HEK293 (cell line): ENCODE results near the gene PATL2.

ENCODE experiments used
- CTCF ChIA-PET: fragments of 350-600 bp; formaldehyde crosslinking; extraction: SDS; loops from one replicate; lab custom pipeline; 2021; ENCODE audit warnings: antibody characterized with exemption; lab: Yijun Ruan, JAX
- POLR2A ChIA-PET: fragments of 300-600 bp; formaldehyde crosslinking; extraction: SDS; loops from one replicate; lab custom pipeline; 2020; ENCODE audit warnings: antibody characterized with exemption, inconsistent platforms; lab: Yijun Ruan, JAX
- H3K27ac ChIP-seq: fragments of 200-500 bp; sonication (Bioruptor generic); 2 replicates; pipeline ENCODE4 v1.5.1; 2014; ENCODE audit warnings: low read depth, low read length, control low read depth, inconsistent platforms; ENCODE audit errors: extremely low read depth
- H3K36me3 ChIP-seq, 2 experiments: fragments of 200-500 bp in 1 of 2; sonication (Bioruptor generic) in 1 of 2; 1 replicate in 1 of 2; 2 replicates in 1 of 2; pipeline ENCODE4 v1.5.1; 2014 to 2017; ENCODE audit warnings: inconsistent platforms in 2 of 2, low read length in 2 of 2; ENCODE audit not compliant: control insufficient read depth in 2 of 2, insufficient read depth in 1 of 2
- H3K4me1 ChIP-seq: fragments of 200-500 bp; sonication (Bioruptor generic); 2 replicates; pipeline ENCODE4 v1.5.1; 2014; ENCODE audit warnings: mild to moderate bottlenecking, low read length, inconsistent platforms; ENCODE audit not compliant: control insufficient read depth, insufficient read depth
- H3K4me3 ChIP-seq: 2 replicates; pipeline ENCODE4 v1.5.1; 2011; ENCODE audit warnings: low read depth, mild to moderate bottlenecking, control low read depth, low read length, moderate library complexity
- H3K9me3 ChIP-seq: fragments of 200-500 bp; sonication (Bioruptor generic); 2 replicates; pipeline ENCODE4 v1.5.1; 2014; ENCODE audit warnings: low read depth, low read length, inconsistent platforms; ENCODE audit not compliant: control insufficient read depth, insufficient read depth
- GLI2 ChIP-seq: fragments of 450-650 bp; formaldehyde crosslinking; IDR thresholded peaks from 2 replicates; pipeline ENCODE4; 2017; ENCODE audit warnings: missing biosample characterization, missing genetic modification characterization, low read depth, borderline replicate concordance
- INSM2 ChIP-seq: fragments of 450-650 bp; formaldehyde crosslinking; IDR thresholded peaks from 2 replicates; pipeline ENCODE4 v1.5.1; 2016; ENCODE audit warnings: missing biosample characterization, missing genetic modification characterization
- SP3 ChIP-seq: fragments of 450-650 bp; formaldehyde crosslinking; IDR thresholded peaks from 2 replicates; pipeline ENCODE4 v1.5.1; 2016; ENCODE audit warnings: missing biosample characterization, missing genetic modification characterization
- ZBTB8A ChIP-seq: fragments of 450-650 bp; formaldehyde crosslinking; IDR thresholded peaks from 2 replicates; pipeline ENCODE4 v1.5.1; 2016; ENCODE audit warnings: missing biosample characterization, missing genetic modification characterization
- ZNF138 ChIP-seq: fragments of 450-650 bp; formaldehyde crosslinking; IDR thresholded peaks from 2 replicates; pipeline ENCODE4 v1.5.1; 2016; ENCODE audit warnings: missing biosample characterization, missing genetic modification characterization, borderline replicate concordance
- ZNF16 ChIP-seq: fragments of 450-650 bp; formaldehyde crosslinking; IDR thresholded peaks from 2 replicates; pipeline ENCODE4 v1.5.1; 2016; ENCODE audit warnings: low read depth, missing biosample characterization, missing genetic modification characterization
- ZNF175 ChIP-seq: fragments of 450-650 bp; formaldehyde crosslinking; IDR thresholded peaks from 2 replicates; pipeline ENCODE4 v1.5.1; 2016; ENCODE audit warnings: missing biosample characterization, missing genetic modification characterization
- ZNF223 ChIP-seq: fragments of 450-650 bp; formaldehyde crosslinking; IDR thresholded peaks from 2 replicates; pipeline ENCODE4 v1.5.1; 2016; ENCODE audit warnings: missing biosample characterization, missing genetic modification characterization
- ZNF280D ChIP-seq: fragments of 450-650 bp; formaldehyde crosslinking; IDR thresholded peaks from 2 replicates; pipeline ENCODE4 v1.5.1; 2016; ENCODE audit warnings: missing biosample characterization, missing genetic modification characterization
- ZNF362 ChIP-seq: fragments of 450-650 bp; formaldehyde crosslinking; IDR thresholded peaks from 2 replicates; pipeline ENCODE4 v1.5.1; 2016; ENCODE audit warnings: missing biosample characterization, missing genetic modification characterization
- ZNF423 ChIP-seq: fragments of 450-650 bp; formaldehyde crosslinking; IDR thresholded peaks from 2 replicates; pipeline ENCODE4 v1.5.1; 2016; ENCODE audit warnings: missing biosample characterization, missing genetic modification characterization
- ZNF426 ChIP-seq: fragments of 450-650 bp; formaldehyde crosslinking; IDR thresholded peaks from 2 replicates; pipeline ENCODE4 v1.5.1; 2017; ENCODE audit warnings: missing biosample characterization, missing genetic modification characterization, mild to moderate bottlenecking, inconsistent platforms, moderate library complexity
- ZNF510 ChIP-seq: fragments of 450-650 bp; formaldehyde crosslinking; IDR thresholded peaks from 2 replicates; pipeline ENCODE4 v1.5.1; 2018; ENCODE audit warnings: mild to moderate bottlenecking, missing genetic modification characterization, missing biosample characterization; ENCODE audit not compliant: insufficient replicate concordance
- ZNF518A ChIP-seq: fragments of 450-650 bp; formaldehyde crosslinking; conservative IDR thresholded peaks from 2 replicates; pipeline ENCODE4 v1.5.1; 2016; ENCODE audit warnings: low read depth, missing biosample characterization, missing genetic modification characterization
- ZNF580 ChIP-seq: fragments of 450-650 bp; formaldehyde crosslinking; IDR thresholded peaks from 2 replicates; pipeline ENCODE4 v1.5.1; 2016; ENCODE audit warnings: missing biosample characterization, missing genetic modification characterization
- ZNF623 ChIP-seq: fragments of 450-650 bp; formaldehyde crosslinking; IDR thresholded peaks from 2 replicates; pipeline ENCODE4 v1.5.1; 2016; ENCODE audit warnings: missing biosample characterization, missing genetic modification characterization
- ZNF639 ChIP-seq: fragments of 450-650 bp; formaldehyde crosslinking; IDR thresholded peaks from 2 replicates; pipeline ENCODE4 v1.5.1; 2016; ENCODE audit warnings: missing biosample characterization, missing genetic modification characterization
- ZNF645 ChIP-seq: fragments of 450-650 bp; formaldehyde crosslinking; IDR thresholded peaks from 2 replicates; pipeline ENCODE4; 2016; ENCODE audit warnings: missing biosample characterization, missing genetic modification characterization
- ZNF677 ChIP-seq: fragments of 450-650 bp; IDR thresholded peaks from 2 replicates; pipeline ENCODE4 v1.5.0; 2018; ENCODE audit warnings: missing biosample characterization, mild to moderate bottlenecking, missing genetic modification characterization, moderate library complexity
- ZNF704 ChIP-seq: fragments of 450-650 bp; formaldehyde crosslinking; IDR thresholded peaks from 2 replicates; pipeline ENCODE4 v1.5.1; 2016; ENCODE audit warnings: missing biosample characterization, missing genetic modification characterization

Gene PATL2

GRCh38 chr15:44728576-44729407 lies 17.7 kb upstream of the PATL2 start:
- Histone ChIP-seq H3K4me1 (peaks cover 7% of the 10 kb centered on the region; the same call in 1 of the 2 replicates), H3K27ac (peak overlapping the region; percentile 85), H3K9me3 (no peaks in the 10 kb centered on the region), H3K4me3 (peak overlapping the region; percentile 69), H3K36me3 (peaks cover 0 to 13% of the 10 kb centered on the region in 2 experiments; a peak in 1 of 3 replicates)
- CTCF ChIA-PET: interaction anchor here (0.7 to 1.5 kb wide), 8 partner anchors 10 to 513 kb away, joined by 3 to 10 read pairs (median 4); partner anchors contain the start of gene SPG11
- POLR2A ChIA-PET: interaction anchor here (0.5 to 2.3 kb wide), 12 partner anchors 9 to 430 kb away, joined by 3 to 37 read pairs (median 4); partner anchors contain the start of genes B2M, EIF3J, PATL2 and SPG11
- TF ChIP-seq ZNF280D: no peak
- no peak for TF ChIP-seq ZNF223 (tag by site-specific recombination)
- TF ChIP-seq INSM2 (tag by site-specific recombination): peak; percentile 52
- no peak for TF ChIP-seq ZNF704 (tag by site-specific recombination)
- no peak for TF ChIP-seq ZNF518A (tag by site-specific recombination)
- TF ChIP-seq ZNF426 (tag by site-specific recombination): no peak
- no peak for TF ChIP-seq ZNF645 (tag by site-specific recombination)
- no peak for TF ChIP-seq ZNF639 (tag by site-specific recombination)
- TF ChIP-seq ZNF677 (tag by site-specific recombination): no peak
- TF ChIP-seq ZNF580 (tag by site-specific recombination): no peak
- no peak for TF ChIP-seq ZNF175 (tag by site-specific recombination)
- peak; percentile 80 for TF ChIP-seq ZBTB8A (tag by site-specific recombination)
- no peak for TF ChIP-seq ZNF16 (tag by site-specific recombination)
- TF ChIP-seq ZNF510 (tag by site-specific recombination): no peak
- TF ChIP-seq GLI2 (tag by site-specific recombination): no peak
- no peak for TF ChIP-seq ZNF623
- TF ChIP-seq ZNF362 (tag by site-specific recombination): no peak
- no peak for TF ChIP-seq ZNF138 (tag by site-specific recombination)
- TF ChIP-seq ZNF423 (tag by site-specific recombination): no peak
- TF ChIP-seq SP3: peak; percentile 19; the same call in 1 of the 2 replicates
